Activated CD4-positive, alpha-beta T cell treated with anti-CD3 and anti-CD28 coated beads for 36 hours (primary cell): ENCODE results near the gene GLIS1. TPM values are rescaled to one million over a fixed set of nuclear protein-coding genes. Genes with fewer than 3 reads are reported as not detected.

Experiments
- ATAC-seq: fragments of 200-7000 bp; cut with Tn5 transposase; one replicate; pipeline ENCODE4 v1.10.0; 2021; ENCODE audit warnings: mild to moderate bottlenecking, moderate library complexity
- CTCF ChIA-PET: fragments of 350-600 bp; sonication (Branson Sonifier 250); formaldehyde crosslinking; loops from one replicate; lab custom pipeline; 2021; ENCODE audit warnings: antibody characterized with exemption; lab: Charles Lee
- POLR2A ChIA-PET: fragments of 350-600 bp; sonication (Branson Sonifier 250); formaldehyde crosslinking; loops from one replicate; lab custom pipeline; 2021; ENCODE audit warnings: antibody characterized with exemption, inconsistent platforms; lab: Charles Lee
- DNase-seq: peaks from one replicate; pipeline ENCODE4 v3.0.0-alpha.2; 2020
- H3K27ac Mint-ChIP-seq: one replicate; pipeline ENCODE4 v1.8.0; 2021; ENCODE audit warnings: mixed read lengths
- H3K27me3 Mint-ChIP-seq: one replicate; pipeline ENCODE4 v1.8.0; 2021; ENCODE audit warnings: mixed read lengths
- H3K36me3 Mint-ChIP-seq: one replicate; pipeline ENCODE4 v1.8.0; 2021; ENCODE audit warnings: low read depth, mixed read lengths
- H3K4me1 Mint-ChIP-seq: one replicate; pipeline ENCODE4 v1.8.0; 2021; ENCODE audit warnings: mixed read lengths
- H3K4me3 Mint-ChIP-seq: one replicate; pipeline ENCODE4 v1.8.0; 2021; ENCODE audit warnings: mild to moderate bottlenecking, moderate library complexity, mixed read lengths
- H3K9me3 Mint-ChIP-seq: one replicate; pipeline ENCODE4 v1.8.0; 2021; ENCODE audit warnings: low read depth, mixed read lengths
- intact Hi-C, 2 experiments: fragments of 100-400 bp; cut with DNase I in 1 of 2; cut with micrococcal nuclease in 1 of 2; formaldehyde crosslinking; loops; one replicate each; pipeline versions ENCODE4 v1.14.2 to v1.15.1; 2022 to 2024; cut with DNase I, micrococcal nuclease
- total RNA-seq, 2 experiments: library from RNA; stranded (reverse); gene quantifications; one replicate each; pipeline ENCODE4 v1.2.3, GENCODE V29; 2021

GLIS1 gene
- total RNA-seq, 2 experiments from 2014 or later, result not detected

- intact Hi-C loops, result no loop called here
- H3K36me3 Mint-ChIP-seq, result no peaks in the 10 kb centered on the region
- no peak for ATAC-seq
These were observed 212.4 kb downstream of the GLIS1 start for GRCh38 chr1:53526451-53527101.

GRCh38 chr1:53525595-53525994 is 213.4 kb downstream of the GLIS1 start:
- CTCF ChIA-PET, result no interaction called here
- Mint-ChIP-seq H3K4me1 (no peaks in the 10 kb centered on the region), H3K9me3 (no peaks in the 10 kb centered on the region), H3K27ac (no peak overlapping the region), H3K27me3 (no peaks in the 10 kb centered on the region), H3K36me3 (no peaks in the 10 kb centered on the region), H3K4me3 (no peak overlapping the region)
- POLR2A ChIA-PET, result no interaction called here
- ATAC-seq, result no peak
- DNase-seq, result no peak
- intact Hi-C loops, result no loop called here

More at GRCh38 chr1:53526451-53527101, 212.4 kb downstream of the GLIS1 start:
- no peak overlapping the region for H3K4me3 Mint-ChIP-seq
- POLR2A ChIA-PET, result no interaction called here
- no peaks in the 10 kb centered on the region for H3K9me3 Mint-ChIP-seq
- no peaks in the 10 kb centered on the region for H3K4me1 Mint-ChIP-seq
- no peak for DNase-seq
- no peaks in the 10 kb centered on the region for H3K27me3 Mint-ChIP-seq
- no peak overlapping the region for H3K27ac Mint-ChIP-seq
- CTCF ChIA-PET, result interaction anchor here (0.6 kb wide), 1 partner anchor 89 kb away, joined by 3 read pairs; no protein-coding TSS in a partner anchor

DNA sequence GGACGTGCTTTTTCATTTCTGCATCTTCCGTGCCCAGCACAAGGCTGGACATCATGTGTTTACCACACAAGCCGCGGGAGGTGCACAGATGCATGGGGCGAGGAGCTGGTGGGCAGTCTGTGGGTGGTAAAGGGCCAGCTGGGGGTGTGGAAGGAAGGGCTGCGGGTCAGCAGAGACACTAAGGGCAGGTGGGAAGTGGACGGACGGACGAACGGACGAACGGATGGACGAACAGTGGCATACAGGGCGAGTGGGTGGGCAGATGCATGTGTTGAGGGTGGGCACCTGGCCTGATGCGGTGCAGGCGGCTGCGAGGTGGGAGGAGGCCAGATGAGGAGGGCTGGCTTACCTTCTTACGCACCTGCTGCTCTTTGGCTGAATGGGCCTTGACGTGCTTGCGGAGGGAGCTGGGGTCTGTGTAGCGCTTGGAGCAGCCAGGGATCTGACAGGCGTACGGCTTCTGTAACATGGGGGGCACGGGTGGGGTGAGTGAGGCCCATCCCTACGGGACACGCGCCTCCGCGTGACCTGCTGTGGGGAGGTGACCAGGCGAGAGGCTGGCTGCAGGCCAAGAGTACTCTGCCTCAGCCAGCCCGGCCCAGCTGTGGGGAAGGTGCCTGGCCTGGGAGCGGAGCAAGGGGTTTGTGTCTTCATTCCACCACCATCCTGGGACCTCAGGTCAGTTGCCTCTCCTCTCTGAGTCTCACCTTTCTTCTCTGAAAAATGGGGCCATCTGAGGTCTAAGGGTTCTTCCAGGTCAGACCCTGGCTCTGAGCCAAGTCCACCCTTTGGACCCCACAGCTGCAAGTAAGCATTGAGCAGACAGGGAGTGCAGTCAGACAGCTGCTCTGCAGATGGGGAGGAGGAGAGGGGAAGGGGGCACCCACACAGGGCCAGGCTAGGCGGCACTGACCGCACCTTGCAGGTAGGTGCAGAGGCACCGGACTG is 214.3 kb downstream of the GLIS1 start:
- ChIA-PET POLR2A (no interaction called here), CTCF (no interaction called here)
- Mint-ChIP-seq H3K27me3 (no peaks in the 10 kb centered on the region), H3K4me1 (no peaks in the 10 kb centered on the region), H3K4me3 (no peak overlapping the region), H3K36me3 (no peaks in the 10 kb centered on the region), H3K9me3 (no peaks in the 10 kb centered on the region), H3K27ac (no peak overlapping the region)
- intact Hi-C loops, result no loop called here
- no peak for ATAC-seq
- DNase-seq, result no peak

GRCh38 chr1:53521924-53522552 is 216.9 kb downstream of the GLIS1 start:
- ChIA-PET CTCF (no interaction called here), POLR2A (no interaction called here)
- H3K27ac Mint-ChIP-seq, result no peak overlapping the region
- ATAC-seq, result no peak
- intact Hi-C loops, result no loop called here
- no peak overlapping the region for H3K4me3 Mint-ChIP-seq
- DNase-seq, result no peak
- H3K9me3 Mint-ChIP-seq, result no peaks in the 10 kb centered on the region
- H3K4me1 Mint-ChIP-seq, result no peaks in the 10 kb centered on the region
- no peaks in the 10 kb centered on the region for H3K36me3 Mint-ChIP-seq
- no peaks in the 10 kb centered on the region for H3K27me3 Mint-ChIP-seq

GRCh38 chr1:53520481-53520880 is 218.5 kb downstream of the GLIS1 start:
- ATAC-seq (no peak), DNase-seq (no peak)
- no peak overlapping the region for H3K4me3 Mint-ChIP-seq
- H3K4me1 Mint-ChIP-seq, result no peaks in the 10 kb centered on the region
- ChIA-PET CTCF (no interaction called here), POLR2A (no interaction called here)
- no peaks in the 10 kb centered on the region for H3K9me3 Mint-ChIP-seq
- H3K27me3 Mint-ChIP-seq, result no peaks in the 10 kb centered on the region
- H3K36me3 Mint-ChIP-seq, result no peaks in the 10 kb centered on the region
- intact Hi-C loops, result no loop called here
- H3K27ac Mint-ChIP-seq, result no peak overlapping the region

GRCh38 chr1:53519421-53519820 is 219.5 kb downstream of the GLIS1 start:
- Mint-ChIP-seq H3K27ac (no peak overlapping the region), H3K4me3 (no peak overlapping the region), H3K4me1 (no peaks in the 10 kb centered on the region), H3K36me3 (no peaks in the 10 kb centered on the region), H3K9me3 (no peaks in the 10 kb centered on the region), H3K27me3 (no peaks in the 10 kb centered on the region)
- DNase-seq (no peak), ATAC-seq (no peak)
- ChIA-PET POLR2A (no interaction called here), CTCF (interaction anchor here (0.7 kb wide), 1 partner anchor 662 kb away, joined by 3 read pairs; no protein-coding TSS in a partner anchor)
- intact Hi-C loops, result no loop called here

GRCh38 chr1:53518775-53519174 is 220.2 kb downstream of the GLIS1 start:
- no peak for DNase-seq
- Mint-ChIP-seq H3K4me3 (no peak overlapping the region), H3K4me1 (no peaks in the 10 kb centered on the region), H3K36me3 (no peaks in the 10 kb centered on the region), H3K27me3 (no peaks in the 10 kb centered on the region), H3K27ac (no peak overlapping the region), H3K9me3 (no peaks in the 10 kb centered on the region)
- intact Hi-C loops, result no loop called here
- POLR2A ChIA-PET, result no interaction called here
- CTCF ChIA-PET, result interaction anchor here (0.6 kb wide), 1 partner anchor 165 kb away, joined by 3 read pairs; no protein-coding TSS in a partner anchor
- ATAC-seq, result no peak

DNA sequence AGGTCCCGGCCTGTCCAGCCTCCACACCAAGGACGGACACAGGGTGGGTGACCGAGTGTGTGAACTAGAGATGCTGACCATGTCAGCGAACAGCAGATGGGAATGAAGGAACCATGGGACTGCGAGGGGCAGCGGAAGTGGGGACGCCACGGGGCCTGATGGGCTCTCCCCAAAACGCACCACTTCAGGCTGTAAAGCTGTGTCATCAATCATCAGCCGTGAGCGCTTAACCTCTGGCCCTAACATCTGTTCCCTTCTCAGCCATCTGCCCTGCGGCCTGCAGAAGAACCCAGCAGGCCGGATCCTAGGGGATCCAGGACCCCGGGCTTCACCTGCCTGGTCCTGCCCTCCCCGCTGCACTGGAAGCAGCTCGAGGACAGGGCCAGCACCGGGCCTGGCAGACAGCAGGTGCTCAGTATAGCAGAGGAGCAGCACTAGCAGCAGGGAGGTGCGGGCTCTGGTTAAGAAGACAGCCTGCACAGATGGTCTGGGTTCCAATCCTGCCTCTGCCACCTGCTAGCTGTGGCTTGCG is 221.1 kb downstream of the GLIS1 start:
- Mint-ChIP-seq H3K4me3 (no peak overlapping the region), H3K9me3 (no peaks in the 10 kb centered on the region), H3K4me1 (no peaks in the 10 kb centered on the region), H3K36me3 (no peaks in the 10 kb centered on the region), H3K27ac (no peak overlapping the region), H3K27me3 (no peaks in the 10 kb centered on the region)
- DNase-seq (no peak), ATAC-seq (no peak)
- POLR2A ChIA-PET, result no interaction called here
- intact Hi-C loops, result no loop called here
- CTCF ChIA-PET, result interaction anchor here (1.7 kb wide), 1 partner anchor 62 kb away, joined by 4 read pairs; no protein-coding TSS in a partner anchor

GRCh38 chr1:53517109-53517508 is 221.9 kb downstream of the GLIS1 start:
- Mint-ChIP-seq H3K27me3 (no peaks in the 10 kb centered on the region), H3K4me1 (no peaks in the 10 kb centered on the region), H3K36me3 (no peaks in the 10 kb centered on the region), H3K4me3 (no peak overlapping the region), H3K27ac (no peak overlapping the region), H3K9me3 (no peaks in the 10 kb centered on the region)
- ChIA-PET POLR2A (no interaction called here), CTCF (interaction anchor here (1.7 kb wide), 1 partner anchor 61 kb away, joined by 4 read pairs; no protein-coding TSS in a partner anchor)
- no peak for ATAC-seq
- intact Hi-C loops, result no loop called here
- no peak for DNase-seq

GRCh38 chr1:53516181-53516580 is 222.8 kb downstream of the GLIS1 start:
- Mint-ChIP-seq H3K27me3 (no peaks in the 10 kb centered on the region), H3K4me1 (no peaks in the 10 kb centered on the region), H3K36me3 (no peaks in the 10 kb centered on the region), H3K4me3 (no peak overlapping the region), H3K9me3 (no peaks in the 10 kb centered on the region), H3K27ac (no peak overlapping the region)
- DNase-seq (no peak), ATAC-seq (no peak)
- ChIA-PET POLR2A (no interaction called here), CTCF (no interaction called here)
- intact Hi-C loops, result no loop called here

GRCh38 chr1:53514436-53514835 is 224.5 kb downstream of the GLIS1 start:
- CTCF ChIA-PET, result no interaction called here
- DNase-seq, result no peak
- POLR2A ChIA-PET, result no interaction called here
- Mint-ChIP-seq H3K36me3 (no peaks in the 10 kb centered on the region), H3K9me3 (no peaks in the 10 kb centered on the region), H3K27me3 (no peaks in the 10 kb centered on the region), H3K4me3 (no peak overlapping the region), H3K27ac (no peak overlapping the region), H3K4me1 (no peaks in the 10 kb centered on the region)
- intact Hi-C loops, result no loop called here
- ATAC-seq, result no peak
